ENCODE data around the gene GIPC2.

- TF ChIP-seq ZFX (IDR thresholded peaks at IDR 0.05) (no peak), EZH2 (IDR thresholded peaks at IDR 0.05) (no peak), CTCF (IDR thresholded peaks at IDR 0.05 in 2 of 3, conservative IDR thresholded peaks at IDR 0.05 in 1 of 3; ENCODE audit: borderline replicate concordance in 1 of 3, insufficient read depth in 1 of 3, low read depth in 2 of 3, low read length in 2 of 3) (no peak), POLR2A (IDR thresholded peaks at IDR 0.05; ENCODE audit: borderline replicate concordance, extremely low read depth, insufficient read depth, insufficient read length) (no peak)
Measured at GRCh38 chr1:78171736-78172590, 126.2 kb downstream of the GIPC2 start.

Data from HCT116 (cell line).